HAP-1 (cell line): ENCODE results near the gene RAB22A.

ENCODE experiments used
- DNase-seq, 2 experiments: peaks; one replicate each; pipeline ENCODE4 v3.0.0-alpha.2; 2016 to 2020; ENCODE audit warnings: low spot score in 2 of 2
- H3K27me3 ChIP-seq: fragments of 250-450 bp; sonication (Bioruptor Pico); 2 replicates; pipeline ENCODE4 v1.5.1; 2020; ENCODE audit warnings: low read depth, mild to moderate bottlenecking, moderate library complexity
- H3K36me3 ChIP-seq: fragments of 250-450 bp; sonication (Bioruptor Pico); replicated peaks from 2 replicates; pipeline ENCODE4 v1.5.1; 2020; ENCODE audit warnings: mild to moderate bottlenecking
- H3K4me1 ChIP-seq: fragments of 250-450 bp; sonication (Bioruptor Pico); 2 replicates; pipeline ENCODE4 v1.5.1; 2020; ENCODE audit warnings: mild to moderate bottlenecking
- H3K4me3 ChIP-seq: fragments of 250-450 bp; sonication (Bioruptor Pico); 2 replicates; pipeline ENCODE4 v1.5.1; 2020; ENCODE audit warnings: mild to moderate bottlenecking, moderate library complexity
- H3K9me3 ChIP-seq: fragments of 250-450 bp; sonication (Bioruptor Pico); 2 replicates; pipeline ENCODE4 v1.5.1; 2020; ENCODE audit warnings: mild to moderate bottlenecking, moderate library complexity
- in situ Hi-C: fragments of 300-500 bp; cut with MboI; formaldehyde crosslinking; loops from 3 replicates; pipeline ENCODE4 v1.14.3; 2020; ENCODE audit warnings: low sequenced_read_pairs, inconsistent platforms, mixed read lengths

Gene RAB22A

DNA sequence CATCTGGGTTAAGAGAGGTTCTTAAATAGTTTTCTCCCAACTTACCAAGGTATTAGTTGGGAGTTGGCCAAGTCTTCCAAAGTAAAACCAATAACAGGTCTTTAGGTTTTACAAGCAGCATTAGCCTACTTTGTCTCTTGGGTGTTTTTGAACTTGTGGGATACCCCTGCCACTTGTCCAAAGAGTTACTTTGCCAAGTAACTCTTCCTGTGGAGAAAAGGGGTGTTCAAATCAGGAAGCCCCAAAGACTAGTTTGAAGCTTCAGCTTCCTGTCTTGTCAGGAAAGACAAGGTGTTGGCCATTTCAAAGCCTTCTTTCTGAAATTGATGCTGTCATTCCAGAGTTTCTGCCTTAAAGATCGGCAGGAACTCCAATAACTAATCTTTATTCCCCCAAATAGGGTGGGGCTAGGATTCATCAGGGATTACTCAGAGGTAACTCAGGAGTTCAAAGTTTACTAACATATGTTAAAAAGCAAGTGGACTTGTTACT, 822 bp downstream of the RAB22A start:
- DNase-seq: no peak
- H3K4me3 ChIP-seq: peak overlapping the region; percentile 76
- H3K4me1 ChIP-seq: peaks cover 11% of the 10 kb centered on the region
- in situ Hi-C loops: no loop called here
- no peaks in the 10 kb centered on the region for H3K9me3 ChIP-seq
- H3K36me3 ChIP-seq: peaks cover 9% of the 10 kb centered on the region
- no peaks in the 10 kb centered on the region for H3K27me3 ChIP-seq

DNA sequence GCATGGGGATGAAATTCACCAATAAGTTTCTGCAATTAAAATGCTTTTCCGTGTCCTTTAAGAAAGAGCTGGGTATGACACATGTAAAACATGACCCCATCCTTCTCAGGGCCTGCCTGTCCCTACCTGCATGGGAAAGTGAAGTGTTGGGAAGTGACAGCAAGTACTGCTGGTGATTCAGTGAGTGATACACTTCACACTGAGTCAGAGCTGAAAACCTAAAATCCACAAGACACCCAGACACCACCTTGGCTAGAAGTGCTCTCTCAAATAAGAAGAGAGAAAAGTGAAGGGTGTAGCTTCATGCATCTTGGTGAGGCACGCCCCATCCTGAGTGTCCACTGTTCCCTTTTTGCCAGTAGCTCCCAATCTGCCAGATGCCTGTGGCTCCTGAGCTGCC, 3.3 kb downstream of the RAB22A start:
- no peak for DNase-seq
- no peaks in the 10 kb centered on the region for H3K9me3 ChIP-seq
- H3K4me1 ChIP-seq: peaks cover 11% of the 10 kb centered on the region
- no peaks in the 10 kb centered on the region for H3K27me3 ChIP-seq
- in situ Hi-C loops: no loop called here
- H3K4me3 ChIP-seq: no peak overlapping the region
- peaks cover 13% of the 10 kb centered on the region for H3K36me3 ChIP-seq

DNA sequence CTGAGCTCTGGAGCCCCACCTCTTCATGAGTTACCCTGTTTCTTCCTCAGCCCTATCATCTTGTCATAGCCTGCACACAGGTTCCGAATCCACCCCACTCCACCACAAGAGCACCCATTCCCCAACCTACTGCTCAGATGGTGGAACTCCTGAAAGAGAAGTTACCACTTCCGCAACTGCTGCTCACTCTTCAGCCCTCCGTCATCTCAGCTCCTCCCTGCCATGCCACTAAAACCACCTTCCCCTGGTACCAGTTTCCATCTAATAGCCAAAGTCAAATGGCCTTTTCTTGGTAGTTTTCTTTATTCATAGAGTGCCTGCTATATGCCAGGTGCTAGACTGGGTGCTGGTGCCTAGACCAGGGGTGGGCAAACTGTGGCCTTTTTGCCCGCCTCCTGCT, 3.9 kb downstream of the RAB22A start:
- Histone ChIP-seq H3K27me3 (no peaks in the 10 kb centered on the region), H3K4me1 (peaks cover 11% of the 10 kb centered on the region), H3K36me3 (peaks cover 13% of the 10 kb centered on the region), H3K4me3 (no peak overlapping the region), H3K9me3 (no peaks in the 10 kb centered on the region)
- in situ Hi-C loops: no loop called here
- no peak for DNase-seq

DNA sequence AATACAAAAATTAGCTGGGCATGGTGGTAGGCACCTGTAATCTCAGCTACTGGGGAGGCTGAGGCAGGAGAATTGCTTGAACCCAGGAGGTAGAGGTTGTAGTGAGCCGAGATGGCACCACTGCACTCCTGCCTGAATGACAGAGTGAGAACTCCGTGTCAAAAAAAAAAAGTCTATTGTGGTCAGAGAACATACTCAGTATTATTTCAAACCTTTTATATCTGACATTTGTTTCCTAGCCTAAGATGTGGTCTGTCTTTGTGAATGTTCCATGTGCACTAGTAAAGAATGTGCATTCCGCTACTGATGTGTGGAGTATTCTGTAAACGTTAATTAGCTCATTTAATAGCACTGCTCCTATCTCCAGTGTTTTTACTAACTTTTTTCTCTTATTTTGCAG, 11.7 kb downstream of the RAB22A start:
- H3K4me3 ChIP-seq: no peak overlapping the region
- H3K4me1 ChIP-seq: no peaks in the 10 kb centered on the region
- H3K27me3 ChIP-seq: no peaks in the 10 kb centered on the region
- in situ Hi-C loops: no loop called here
- H3K36me3 ChIP-seq: peaks cover 4% of the 10 kb centered on the region
- DNase-seq: no peak
- no peaks in the 10 kb centered on the region for H3K9me3 ChIP-seq

DNA sequence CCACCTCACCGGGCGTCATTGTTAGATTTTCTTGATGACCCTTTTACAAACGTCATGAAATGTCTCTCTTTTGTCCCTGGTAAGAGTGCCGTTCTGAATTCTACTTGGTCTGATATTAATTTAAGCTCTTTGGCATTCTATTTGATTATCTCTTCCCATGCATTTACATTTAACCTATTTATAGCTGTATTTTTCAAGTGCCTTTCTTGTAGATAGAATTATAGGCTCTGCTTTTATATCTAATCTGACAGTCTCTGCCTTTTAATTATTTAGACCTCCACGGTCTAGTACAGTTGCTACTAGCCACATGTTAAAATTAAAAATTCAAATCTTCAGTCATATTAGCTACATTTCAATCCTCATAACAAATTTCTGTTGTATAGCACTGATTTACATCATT, 12.6 kb downstream of the RAB22A start:
- Histone ChIP-seq H3K4me3 (no peak overlapping the region), H3K9me3 (no peaks in the 10 kb centered on the region), H3K36me3 (no peaks in the 10 kb centered on the region), H3K27me3 (no peaks in the 10 kb centered on the region), H3K4me1 (no peaks in the 10 kb centered on the region)
- in situ Hi-C loops: no loop called here
- DNase-seq: no peak

DNA sequence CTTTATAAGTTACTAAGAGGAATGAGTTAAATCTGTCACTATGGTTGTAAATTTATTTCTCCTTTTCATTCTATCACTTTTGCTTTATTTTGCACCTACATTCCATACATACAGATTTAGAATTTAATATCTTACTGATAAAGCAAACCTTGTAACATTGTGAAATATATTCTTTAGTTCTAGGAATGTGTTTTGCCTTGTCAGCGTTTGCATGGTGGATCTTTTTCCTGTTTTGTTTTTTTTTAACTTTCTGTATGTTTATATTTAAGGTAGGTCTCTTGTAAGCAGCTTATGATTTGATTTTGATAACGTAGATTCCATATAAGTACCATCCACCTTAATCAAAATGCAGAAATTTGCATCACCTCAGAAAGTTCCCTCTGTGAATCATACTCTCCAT, 16.4 kb downstream of the RAB22A start:
- Histone ChIP-seq H3K27me3 (no peaks in the 10 kb centered on the region), H3K36me3 (no peaks in the 10 kb centered on the region), H3K4me3 (no peak overlapping the region), H3K4me1 (no peaks in the 10 kb centered on the region), H3K9me3 (no peaks in the 10 kb centered on the region)
- no peak for DNase-seq
- in situ Hi-C loops: no loop called here

DNA sequence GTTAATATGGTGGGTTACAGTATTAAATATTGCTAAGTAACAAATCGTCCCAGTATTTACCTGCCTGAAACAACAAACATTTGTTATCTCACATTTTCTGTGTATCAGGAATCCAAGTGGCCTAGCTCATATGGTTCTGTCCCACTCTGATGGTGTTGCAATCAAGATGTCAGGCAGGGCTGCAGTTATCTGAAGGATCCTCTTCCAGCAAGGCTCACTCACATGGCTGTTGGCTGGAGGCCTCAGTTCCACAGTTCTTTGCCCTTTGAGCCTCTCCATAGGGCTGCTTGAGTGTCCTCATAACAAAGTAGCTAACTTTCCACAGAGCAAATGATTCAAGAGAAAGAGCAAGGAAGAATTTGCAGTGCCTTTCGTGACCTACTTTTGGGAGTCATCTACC, 17.7 kb downstream of the RAB22A start:
- Histone ChIP-seq H3K9me3 (no peaks in the 10 kb centered on the region), H3K36me3 (no peaks in the 10 kb centered on the region), H3K4me3 (no peak overlapping the region), H3K27me3 (no peaks in the 10 kb centered on the region), H3K4me1 (no peaks in the 10 kb centered on the region)
- no peak for DNase-seq
- in situ Hi-C loops: no loop called here

DNA sequence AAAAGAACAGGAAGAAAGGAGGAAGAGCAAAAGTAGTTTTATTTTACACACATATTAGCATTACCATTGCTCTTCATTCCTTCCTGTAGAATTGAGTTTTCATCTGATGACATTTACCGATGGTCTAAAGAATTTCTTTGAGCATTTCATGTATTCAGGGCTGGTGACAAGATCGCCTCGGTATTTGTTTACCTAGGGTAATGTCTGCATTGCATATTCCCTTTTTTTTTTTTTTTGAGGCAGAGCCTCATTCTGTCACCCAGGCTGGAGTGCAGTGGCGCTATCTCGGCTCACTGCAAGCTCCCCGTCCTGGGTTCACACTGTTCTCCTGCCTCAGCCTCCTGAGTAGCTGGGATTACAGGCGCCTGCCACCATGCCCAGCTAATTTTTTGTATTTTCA, 19.3 kb downstream of the RAB22A start:
- no peaks in the 10 kb centered on the region for H3K9me3 ChIP-seq
- no peaks in the 10 kb centered on the region for H3K27me3 ChIP-seq
- H3K4me3 ChIP-seq: no peak overlapping the region
- in situ Hi-C loops: no loop called here
- no peaks in the 10 kb centered on the region for H3K4me1 ChIP-seq
- no peak for DNase-seq
- H3K36me3 ChIP-seq: no peaks in the 10 kb centered on the region

DNA sequence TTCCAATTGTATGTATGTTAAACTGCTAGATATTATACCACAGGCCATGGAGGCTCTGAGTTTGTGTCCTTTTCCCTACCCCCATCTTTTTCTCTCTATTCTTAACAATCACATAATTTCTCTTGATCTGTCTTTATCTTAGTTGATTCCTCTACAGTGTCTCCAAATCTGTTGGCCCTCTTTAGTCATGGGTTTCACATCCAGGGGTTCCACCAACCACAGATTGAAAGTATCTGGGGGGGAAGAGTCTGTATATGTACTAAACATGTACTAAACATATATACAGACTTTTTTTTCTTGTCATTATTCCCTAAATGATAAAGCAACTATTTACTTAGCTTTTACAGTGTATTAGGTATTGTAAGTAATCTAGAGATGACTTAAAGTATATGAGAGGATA, 20.2 kb downstream of the RAB22A start:
- H3K4me1 ChIP-seq: peaks cover 5% of the 10 kb centered on the region; the same call in 1 of the 2 replicates
- in situ Hi-C loops: no loop called here
- H3K27me3 ChIP-seq: no peaks in the 10 kb centered on the region
- H3K36me3 ChIP-seq: no peaks in the 10 kb centered on the region
- no peak for DNase-seq
- H3K4me3 ChIP-seq: no peak overlapping the region
- H3K9me3 ChIP-seq: no peaks in the 10 kb centered on the region

DNA sequence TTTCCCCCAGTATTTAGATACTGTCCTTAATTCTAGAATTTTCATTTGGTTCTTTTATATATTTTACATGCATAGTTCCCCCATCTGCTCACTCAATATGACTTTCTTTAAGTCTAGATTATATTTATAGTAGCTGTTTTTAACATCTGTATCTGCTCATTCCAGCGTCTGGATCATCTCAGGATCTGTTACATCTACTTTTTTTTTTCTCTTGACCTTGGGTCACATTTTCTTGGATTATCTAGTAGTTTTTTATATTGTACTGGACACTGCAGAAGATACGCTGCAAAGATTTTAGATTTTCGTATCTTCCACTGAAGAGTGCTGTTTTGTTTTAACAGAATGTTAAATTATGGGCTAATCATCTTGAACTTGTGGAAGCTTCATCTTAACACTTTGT, 20.7 kb downstream of the RAB22A start:
- in situ Hi-C loops: no loop called here
- Histone ChIP-seq H3K27me3 (no peaks in the 10 kb centered on the region), H3K36me3 (no peaks in the 10 kb centered on the region), H3K4me1 (peaks cover 11% of the 10 kb centered on the region), H3K9me3 (no peaks in the 10 kb centered on the region), H3K4me3 (no peak overlapping the region)
- no peak for DNase-seq

DNA sequence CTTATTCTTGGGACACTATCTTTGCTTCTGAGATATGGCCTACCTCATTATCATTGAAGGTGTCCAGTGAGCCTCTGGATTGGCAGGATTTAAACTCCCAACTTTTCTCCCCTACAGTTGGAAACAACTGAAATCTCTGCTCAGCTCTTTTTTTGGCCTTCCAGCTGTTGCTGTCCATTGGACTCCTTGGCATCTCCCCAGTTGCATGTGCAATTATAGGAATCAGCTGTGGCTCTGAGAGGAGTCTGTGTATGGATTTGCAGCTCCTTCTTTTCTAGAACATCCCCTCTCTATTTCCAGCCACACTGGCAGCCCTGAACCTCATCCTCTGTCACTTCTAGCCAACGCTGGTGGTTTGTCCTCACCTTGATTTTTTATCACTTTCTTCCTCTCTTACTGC, 21.2 kb downstream of the RAB22A start:
- Histone ChIP-seq H3K4me3 (no peak overlapping the region), H3K4me1 (peaks cover 13% of the 10 kb centered on the region), H3K27me3 (no peaks in the 10 kb centered on the region), H3K9me3 (no peaks in the 10 kb centered on the region), H3K36me3 (no peaks in the 10 kb centered on the region)
- no peak for DNase-seq
- in situ Hi-C loops: no loop called here

DNA sequence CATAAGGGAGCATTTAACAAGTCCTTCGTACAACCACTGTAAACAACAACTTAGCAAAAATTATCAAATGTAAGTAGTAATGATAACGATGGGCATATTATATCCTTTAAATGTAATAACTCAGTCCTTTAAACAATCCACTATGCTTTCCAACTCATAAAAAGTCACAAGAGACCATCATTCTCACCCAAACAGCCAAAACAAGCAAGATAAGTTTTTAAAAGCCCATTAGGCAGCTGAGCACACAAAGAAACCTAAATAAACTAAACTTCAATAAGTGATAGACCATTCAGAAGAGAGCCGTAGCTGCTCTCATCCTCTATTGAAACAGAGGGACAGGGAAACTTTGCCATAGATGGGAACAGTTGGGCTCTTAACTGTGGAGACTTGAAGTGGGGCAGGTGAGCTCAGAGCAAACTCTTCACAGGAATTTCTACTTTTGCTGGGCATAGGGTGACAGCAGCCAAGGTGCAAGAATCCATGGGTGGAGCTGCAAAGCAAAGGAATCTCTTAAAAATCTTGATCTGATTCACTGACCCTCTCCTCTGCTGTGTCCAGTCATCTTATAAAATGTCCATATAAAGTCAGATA, 22.5 kb downstream of the RAB22A start:
- Histone ChIP-seq H3K4me3 (no peak overlapping the region), H3K9me3 (no peaks in the 10 kb centered on the region), H3K4me1 (peaks cover 13% of the 10 kb centered on the region), H3K36me3 (no peaks in the 10 kb centered on the region), H3K27me3 (no peaks in the 10 kb centered on the region)
- DNase-seq: no peak
- in situ Hi-C loops: no loop called here

DNA sequence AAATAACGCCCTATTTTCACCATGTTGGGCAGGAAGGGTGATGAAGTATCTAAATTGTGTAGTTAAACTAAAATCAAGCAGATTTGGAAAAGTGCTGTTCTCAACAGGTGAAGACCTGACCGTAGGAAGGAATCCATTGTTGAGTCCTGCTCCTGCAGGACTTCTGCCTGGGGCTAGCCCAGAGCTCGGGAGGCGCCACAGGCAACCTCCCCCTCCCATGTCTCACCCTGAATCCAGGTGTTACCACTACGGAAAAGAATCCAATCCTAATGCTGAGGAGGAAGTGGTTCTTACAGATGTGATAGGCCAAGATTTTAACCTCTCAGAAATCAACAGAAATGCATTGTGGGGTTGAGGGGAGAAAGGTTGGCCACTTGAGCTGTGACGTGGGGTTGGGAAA, 30.2 kb downstream of the RAB22A start:
- no peaks in the 10 kb centered on the region for H3K27me3 ChIP-seq
- no peak overlapping the region for H3K4me3 ChIP-seq
- H3K4me1 ChIP-seq: peaks cover 8% of the 10 kb centered on the region
- no peak for DNase-seq
- H3K9me3 ChIP-seq: no peaks in the 10 kb centered on the region
- H3K36me3 ChIP-seq: no peaks in the 10 kb centered on the region
- in situ Hi-C loops: no loop called here

DNA sequence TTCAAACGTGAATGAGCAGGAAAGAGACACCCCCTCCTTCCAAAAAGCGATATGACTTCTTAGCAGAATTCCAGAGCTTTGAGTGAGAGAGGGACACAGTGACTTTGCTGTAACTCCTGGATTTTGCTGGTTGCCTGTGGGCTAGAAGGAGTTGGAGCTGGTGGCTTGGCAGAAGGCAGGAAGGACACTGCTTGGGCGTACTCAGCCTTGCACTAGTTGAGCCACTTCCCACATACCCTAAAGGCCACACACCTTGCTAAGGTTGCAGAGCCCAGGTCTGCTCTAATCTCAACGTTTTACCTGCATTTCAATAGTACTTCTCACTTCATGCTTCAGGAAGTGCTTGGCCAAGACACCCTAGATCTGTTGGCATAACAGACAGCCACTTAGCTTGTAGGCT, 30.6 kb downstream of the RAB22A start:
- Histone ChIP-seq H3K4me3 (no peak overlapping the region), H3K4me1 (peaks cover 3% of the 10 kb centered on the region), H3K9me3 (no peaks in the 10 kb centered on the region), H3K27me3 (no peaks in the 10 kb centered on the region), H3K36me3 (no peaks in the 10 kb centered on the region)
- no peak for DNase-seq
- in situ Hi-C loops: no loop called here

DNA sequence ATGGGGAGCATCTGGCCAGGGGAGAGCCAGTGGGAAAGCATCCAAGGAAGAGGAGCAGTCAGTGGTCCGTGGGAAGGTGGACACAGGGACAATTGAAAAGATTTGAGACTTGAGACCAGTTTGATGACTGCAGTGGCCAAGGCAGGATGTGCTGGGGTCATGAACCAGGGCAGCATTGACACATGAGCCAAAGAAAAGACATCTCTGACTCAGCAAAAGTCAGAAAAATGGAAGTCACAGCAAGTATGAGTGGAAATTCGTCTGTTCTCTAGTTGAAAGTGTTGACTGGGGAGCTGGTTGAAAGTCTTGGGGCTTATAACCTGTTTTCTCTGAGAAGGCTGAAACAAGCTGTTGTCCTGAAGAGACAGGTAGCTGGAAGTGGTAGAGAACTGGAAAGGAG, 31.3 kb downstream of the RAB22A start:
- 0 out of 2 replicates have a peak, but pooled peaks cover 3% of the 10 kb centered on the region for H3K36me3 ChIP-seq
- DNase-seq: no peak
- H3K9me3 ChIP-seq: no peaks in the 10 kb centered on the region
- no peaks in the 10 kb centered on the region for H3K4me1 ChIP-seq
- H3K27me3 ChIP-seq: no peaks in the 10 kb centered on the region
- H3K4me3 ChIP-seq: no peak overlapping the region
- in situ Hi-C loops: no loop called here
